RWPE1 (cell line): ENCODE results near the gene SHROOM1.

Experiments
- CTCF ChIA-PET: fragments of 350-600 bp; sonication (Branson Sonifier 250); formaldehyde crosslinking; extraction: SDS; loops from one replicate; lab custom pipeline; 2021; lab: Yijun Ruan, JAX
- POLR2A ChIA-PET: fragments of 400-600 bp; formaldehyde crosslinking; extraction: SDS; loops from one replicate; lab custom pipeline; 2020; ENCODE audit warnings: antibody characterized with exemption; ENCODE audit not compliant: low non-redundant PET; lab: Yijun Ruan, JAX
- DNase-seq: peaks from one replicate; pipeline ENCODE4 v3.0.0; 2012; ENCODE audit warnings: low spot score
- H3K27ac ChIP-seq: fragments of 450-650 bp; 2 replicates; pipeline ENCODE4 v1.5.1; 2017
- CTCF ChIP-seq: fragments of 450-650 bp; conservative IDR thresholded peaks from 2 replicates; pipeline ENCODE4 v1.5.1; 2017; ENCODE audit warnings: low read depth, mild to moderate bottlenecking

The SHROOM1 gene

GRCh38 chr5:132873119-132873929 is 42.9 kb upstream of the SHROOM1 start, which contains the start of gene LEAP2:
TSS of gene LEAP2 (plus strand) at chr5:132873668. CDS start at chr5:132873695, 27 bp downstream.
- ChIA-PET POLR2A (no interaction called here), CTCF (interaction anchor here (0.6 to 2.7 kb wide), 3 partner anchors 9 to 131 kb away, joined by 4 to 8 read pairs (median 5); partner anchors contain the start of gene SHROOM1)
- no peak for TF ChIP-seq CTCF
- H3K27ac ChIP-seq, result no peak within 1 kb of the TSS
- no peak for DNase-seq

- H3K27ac ChIP-seq, result no peak overlapping the region
- DNase-seq, result no peak
- ChIA-PET CTCF (interaction anchor here (0.6 to 2.7 kb wide), 2 partner anchors 43 to 132 kb away, joined by 4 to 8 read pairs; partner anchors contain the start of gene SHROOM1), POLR2A (no interaction called here)
- no peak for TF ChIP-seq CTCF
Observed at GRCh38 chr5:132872788-132873118, 42.3 kb upstream of the SHROOM1 start.

- H3K27ac ChIP-seq, result peak overlapping the region; percentile 7; the same call in 1 of the 2 replicates
- POLR2A ChIA-PET, result no interaction called here
- CTCF ChIA-PET, result interaction anchor here (1.2 kb wide), 1 partner anchor 11 kb away, joined by 3 read pairs; no protein-coding TSS in a partner anchor
- DNase-seq, result no peak
- no peak for TF ChIP-seq CTCF
Observed at GRCh38 chr5:132871459-132872284, 41.2 kb upstream of the SHROOM1 start.

- ChIA-PET POLR2A (interaction anchor here (0.5 kb wide), 1 partner anchor 59 kb away, joined by 3 read pairs; no protein-coding TSS in a partner anchor), CTCF (interaction anchor here (0.8 to 1.2 kb wide), 3 partner anchors 10 to 41 kb away, joined by 3 to 5 read pairs (median 3); partner anchors contain the start of gene SHROOM1)
- H3K27ac ChIP-seq, result no peak overlapping the region
- TF ChIP-seq CTCF, result no peak
- DNase-seq, result no peak
Observed at GRCh38 chr5:132870801-132871200, 40.4 kb upstream of the SHROOM1 start.

GRCh38 chr5:132868754-132869153 is 38.3 kb upstream of the SHROOM1 start:
- ChIA-PET CTCF (interaction anchor here (0.6 to 1.1 kb wide), 3 partner anchors 14 to 75 kb away, joined by 3 to 5 read pairs (median 5); no protein-coding TSS in a partner anchor), POLR2A (no interaction called here)

More at GRCh38 chr5:132868754-132869153, 38.3 kb upstream of the SHROOM1 start:
- TF ChIP-seq CTCF, result no peak
- no peak overlapping the region for H3K27ac ChIP-seq
- no peak for DNase-seq
